CD4-positive, alpha-beta T cell (primary cell): ENCODE data around the gene COL15A1. TPM values are rescaled to one million over a fixed set of nuclear protein-coding genes. Genes with fewer than 3 reads are reported as not detected.

Source experiments
- ATAC-seq: fragments of 200-7000 bp; cut with Tn5 transposase; one replicate; pipeline ENCODE4 v1.10.0; 2022; ENCODE audit warnings: mild to moderate bottlenecking; ENCODE audit not compliant: poor library complexity
- CTCF ChIA-PET: fragments of 350-600 bp; sonication (Branson Sonifier 250); formaldehyde crosslinking; loops from one replicate; lab custom pipeline; 2021; ENCODE audit warnings: antibody characterized with exemption, inconsistent platforms; lab: Charles Lee
- POLR2A ChIA-PET: fragments of 350-600 bp; sonication (Branson Sonifier 250); formaldehyde crosslinking; loops from one replicate; lab custom pipeline; 2021; ENCODE audit warnings: antibody characterized with exemption, inconsistent platforms; lab: Charles Lee
- DNase-seq, 14 experiments: peaks; one replicate each; pipeline ENCODE4 v3.0.0-alpha.2; 2013 to 2020; ENCODE audit warnings: mixed read lengths in 2 of 14
- H3K27ac ChIP-seq, 2 donors: one replicate each; pipeline versions ENCODE4 v1.5.1 to v1.7.0; 2013; ENCODE audit warnings: low read length in 2 of 2, low read depth in 1 of 2, mild to moderate bottlenecking in 1 of 2
- H3K27me3 ChIP-seq, 2 experiments: 1 replicate in 1 of 2; 2 replicates in 1 of 2; pipeline versions ENCODE4 v1.6.1 to v1.7.0; 2013; ENCODE audit warnings: low read length in 2 of 2, control low read depth in 1 of 2, mild to moderate bottlenecking in 1 of 2, moderate library complexity in 1 of 2; ENCODE audit not compliant: insufficient read depth in 2 of 2, control insufficient read depth in 1 of 2
- H3K36me3 ChIP-seq: one replicate; pipeline ENCODE4 v1.6.1; 2013; ENCODE audit warnings: low read length, control low read depth; ENCODE audit not compliant: insufficient read depth
- H3K4me1 ChIP-seq: one replicate; pipeline ENCODE4 v1.6.1; 2013; ENCODE audit warnings: low read length, control low read depth; ENCODE audit not compliant: insufficient read depth
- H3K4me3 ChIP-seq: one replicate; pipeline ENCODE4 v1.5.1; 2013; ENCODE audit warnings: mild to moderate bottlenecking, low read length, moderate library complexity
- H3K9me3 ChIP-seq, 2 experiments: 1 replicate in 1 of 2; 2 replicates in 1 of 2; pipeline versions ENCODE4 v1.6.1 to v1.7.0; 2013; ENCODE audit warnings: low read length in 2 of 2, mild to moderate bottlenecking in 2 of 2, control low read depth in 1 of 2, moderate library complexity in 1 of 2; ENCODE audit not compliant: control insufficient read depth in 1 of 2, insufficient read depth in 1 of 2
- H3K27ac Mint-ChIP-seq: one replicate; pipeline ENCODE4 v1.8.0; 2020; ENCODE audit warnings: mixed read lengths
- H3K27me3 Mint-ChIP-seq: one replicate; pipeline ENCODE4 v1.8.0; 2021; ENCODE audit warnings: mixed read lengths
- H3K36me3 Mint-ChIP-seq: one replicate; pipeline ENCODE4 v1.8.0; 2021; ENCODE audit warnings: low read depth, mixed read lengths
- H3K4me1 Mint-ChIP-seq: one replicate; pipeline ENCODE4 v1.8.0; 2021; ENCODE audit warnings: low read depth, mixed read lengths
- H3K4me3 Mint-ChIP-seq: one replicate; pipeline ENCODE4 v1.8.0; 2020; ENCODE audit warnings: mild to moderate bottlenecking, mixed read lengths
- H3K9me3 Mint-ChIP-seq: one replicate; pipeline ENCODE4 v1.8.0; 2020; ENCODE audit warnings: mixed read lengths
- intact Hi-C, 2 experiments: fragments of 100-400 bp; cut with DNase I in 1 of 2; cut with micrococcal nuclease in 1 of 2; formaldehyde crosslinking; loops; one replicate each; pipeline versions ENCODE4 v1.15.1 to v1.9.0; 2023 to 2025; cut with DNase I, micrococcal nuclease
- total RNA-seq, 174 experiments: library from RNA in 2 of 174; stranded (reverse) in 2 of 174; gene quantifications; one replicate each; pipeline ENCODE4 v1.2.3 and lab custom pipeline; 2021 to 2026
- TF ChIP-seq, protein P1 (sequence below): fragments of 200-600 bp; IDR thresholded peaks from one replicate; pipeline ENCODE4 v1.8.0; 2022; ENCODE audit warnings: antibody characterized with exemption, mild to moderate bottlenecking

Gene COL15A1
- total RNA-seq, 2 experiments from 2014 or later: not detected

GRCh38 chr9:99038484-99038820 lies 94.7 kb downstream of the COL15A1 start:
- ATAC-seq (no peak), DNase-seq (no peak)
- Mint-ChIP-seq H3K4me1 (peaks cover 34% of the 10 kb centered on the region), H3K4me3 (no peak overlapping the region), H3K36me3 (no peaks in the 10 kb centered on the region), H3K27me3 (no peaks in the 10 kb centered on the region), H3K27ac (no peak overlapping the region), H3K9me3 (no peaks in the 10 kb centered on the region)
- CTCF ChIA-PET: interaction anchor here (1.5 kb wide), 1 partner anchor 12 kb away, joined by 3 read pairs; no protein-coding TSS in a partner anchor
- Histone ChIP-seq H3K4me1 (peaks cover 16% of the 10 kb centered on the region), H3K36me3 (no peaks in the 10 kb centered on the region), H3K4me3 (no peak overlapping the region), H3K27me3 (no peaks in the 10 kb centered on the region), H3K27ac (no peak overlapping the region), H3K9me3 (peaks cover 0 to 5% of the 10 kb centered on the region in 2 experiments)
- TF ChIP-seq, protein P1, sequence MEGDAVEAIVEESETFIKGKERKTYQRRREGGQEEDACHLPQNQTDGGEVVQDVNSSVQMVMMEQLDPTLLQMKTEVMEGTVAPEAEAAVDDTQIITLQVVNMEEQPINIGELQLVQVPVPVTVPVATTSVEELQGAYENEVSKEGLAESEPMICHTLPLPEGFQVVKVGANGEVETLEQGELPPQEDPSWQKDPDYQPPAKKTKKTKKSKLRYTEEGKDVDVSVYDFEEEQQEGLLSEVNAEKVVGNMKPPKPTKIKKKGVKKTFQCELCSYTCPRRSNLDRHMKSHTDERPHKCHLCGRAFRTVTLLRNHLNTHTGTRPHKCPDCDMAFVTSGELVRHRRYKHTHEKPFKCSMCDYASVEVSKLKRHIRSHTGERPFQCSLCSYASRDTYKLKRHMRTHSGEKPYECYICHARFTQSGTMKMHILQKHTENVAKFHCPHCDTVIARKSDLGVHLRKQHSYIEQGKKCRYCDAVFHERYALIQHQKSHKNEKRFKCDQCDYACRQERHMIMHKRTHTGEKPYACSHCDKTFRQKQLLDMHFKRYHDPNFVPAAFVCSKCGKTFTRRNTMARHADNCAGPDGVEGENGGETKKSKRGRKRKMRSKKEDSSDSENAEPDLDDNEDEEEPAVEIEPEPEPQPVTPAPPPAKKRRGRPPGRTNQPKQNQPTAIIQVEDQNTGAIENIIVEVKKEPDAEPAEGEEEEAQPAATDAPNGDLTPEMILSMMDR: no peak
- intact Hi-C loops: no loop called here
- POLR2A ChIA-PET: interaction anchor here (0.7 to 1.6 kb wide), 4 partner anchors 12 to 74 kb away, joined by 3 to 4 read pairs (median 3); no protein-coding TSS in a partner anchor

DNA sequence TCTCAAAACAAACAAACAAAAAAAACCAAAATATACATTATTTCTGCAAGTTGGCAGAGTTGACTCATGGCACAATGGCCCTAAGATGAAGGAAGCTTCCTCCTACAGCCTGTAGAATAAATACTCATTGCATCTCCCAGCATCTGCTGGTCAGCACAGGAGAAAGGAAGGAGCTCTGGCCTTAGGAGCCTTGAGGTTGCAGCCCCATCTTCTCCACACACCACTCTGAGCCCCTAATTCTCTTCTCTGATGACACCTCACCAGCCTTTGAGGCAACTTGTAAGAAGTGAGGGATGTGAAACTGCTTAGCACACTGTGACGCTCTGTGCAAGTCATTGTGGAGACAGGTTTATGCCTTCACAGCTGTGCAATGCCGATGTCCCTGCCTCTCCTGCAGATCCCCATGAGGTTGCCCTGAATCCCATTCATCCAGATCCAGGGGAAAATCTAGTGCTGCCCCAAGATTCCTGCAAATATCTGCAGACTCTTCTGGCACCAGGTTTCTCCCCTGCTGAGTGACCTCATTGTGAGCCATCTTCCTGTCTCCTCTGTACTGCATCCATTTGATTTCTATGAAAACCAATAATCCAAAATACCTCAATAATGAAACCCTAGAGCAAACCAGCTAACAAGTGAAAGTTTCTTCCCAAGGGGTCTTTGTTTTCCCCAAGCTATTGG lies 95.9 kb downstream of the COL15A1 start:
- Histone ChIP-seq H3K36me3 (no peaks in the 10 kb centered on the region), H3K4me1 (peaks cover 16% of the 10 kb centered on the region), H3K27me3 (no peaks in the 10 kb centered on the region), H3K27ac (no peak overlapping the region), H3K9me3 (peaks cover 0 to 7% of the 10 kb centered on the region in 2 experiments), H3K4me3 (no peak overlapping the region)
- H3K27ac Mint-ChIP-seq: no peak overlapping the region
- H3K9me3 Mint-ChIP-seq: peaks cover 5% of the 10 kb centered on the region
- intact Hi-C loops: no loop called here
- CTCF ChIA-PET: interaction anchor here (1.5 kb wide), 1 partner anchor 10 kb away, joined by 3 read pairs; no protein-coding TSS in a partner anchor
- DNase-seq (peak in 1 of 14 experiments; percentile 26), ATAC-seq (no peak)
- H3K4me1 Mint-ChIP-seq: peaks cover 28% of the 10 kb centered on the region
- POLR2A ChIA-PET: interaction anchor here (1.6 kb wide), 1 partner anchor 16 kb away, joined by 3 read pairs; no protein-coding TSS in a partner anchor
- TF ChIP-seq, protein P1: no peak
- H3K27me3 Mint-ChIP-seq: no peaks in the 10 kb centered on the region
- no peak overlapping the region for H3K4me3 Mint-ChIP-seq
- H3K36me3 Mint-ChIP-seq: no peaks in the 10 kb centered on the region

DNA sequence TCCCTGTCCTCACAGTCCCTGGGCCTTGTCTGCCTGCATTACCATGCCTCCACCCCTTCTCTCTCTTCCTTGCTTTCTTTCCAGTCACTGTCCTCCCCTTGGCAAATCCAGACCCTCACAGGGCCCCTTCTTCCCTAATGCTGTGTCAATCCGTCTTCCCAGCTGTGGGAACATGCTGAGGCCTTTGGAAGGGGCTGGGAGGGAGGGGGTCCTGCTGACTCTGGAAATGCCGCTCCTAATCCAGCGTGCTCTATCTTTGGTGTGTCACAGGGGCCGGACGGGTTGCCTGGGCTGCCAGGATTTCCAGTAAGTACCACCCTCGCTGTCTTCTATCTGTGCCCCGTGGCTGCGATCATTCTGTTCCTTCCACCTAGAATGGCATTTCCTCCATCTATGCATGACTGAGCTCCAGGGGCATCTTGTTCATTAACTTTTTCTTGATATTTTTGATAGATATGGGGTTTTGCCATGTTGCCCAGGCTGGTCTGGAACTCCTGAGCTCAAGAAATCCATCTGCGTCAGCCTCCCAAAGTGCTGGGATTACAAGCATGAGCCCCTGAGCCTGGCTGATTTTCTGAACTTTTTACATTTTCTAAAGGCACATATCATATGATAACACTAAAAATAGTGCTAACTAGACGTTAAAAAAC lies 96.7 kb downstream of the COL15A1 start:
- no peak overlapping the region for H3K27ac Mint-ChIP-seq
- H3K27me3 Mint-ChIP-seq: no peaks in the 10 kb centered on the region
- Histone ChIP-seq H3K4me3 (no peak overlapping the region), H3K27ac (no peak overlapping the region), H3K36me3 (no peaks in the 10 kb centered on the region), H3K4me1 (peaks cover 9% of the 10 kb centered on the region), H3K27me3 (no peaks in the 10 kb centered on the region), H3K9me3 (peaks cover 0 to 7% of the 10 kb centered on the region in 2 experiments)
- peaks cover 22% of the 10 kb centered on the region for H3K4me1 Mint-ChIP-seq
- no peak for ATAC-seq
- ChIA-PET POLR2A (no interaction called here), CTCF (no interaction called here)
- no peak overlapping the region for H3K4me3 Mint-ChIP-seq
- intact Hi-C loops: no loop called here
- TF ChIP-seq, protein P1: no peak
- H3K36me3 Mint-ChIP-seq: no peaks in the 10 kb centered on the region
- peaks cover 7% of the 10 kb centered on the region for H3K9me3 Mint-ChIP-seq
- DNase-seq: no peak
